GM12801 (cell line): ENCODE data around the gene CTDSPL.

Experiments used
- CTCF ChIP-seq: IDR thresholded peaks from one replicate; pipeline ENCODE4 v1.5.1; 2011; ENCODE audit warnings: control low read depth; ENCODE audit not compliant: insufficient read length; ENCODE audit errors: extremely low read depth

Gene CTDSPL

GRCh38 chr3:38009807-38010591 lies 148.3 kb downstream of the CTDSPL start:
- TF ChIP-seq CTCF = no peak

GRCh38 chr3:38011111-38011510 lies 149.4 kb downstream of the CTDSPL start:
- no peak for TF ChIP-seq CTCF

- no peak for TF ChIP-seq CTCF
Measured at GRCh38 chr3:38015485-38015884, 153.8 kb downstream of the CTDSPL start.

GRCh38 chr3:38015984-38016383 lies 154.3 kb downstream of the CTDSPL start:
- TF ChIP-seq CTCF = no peak

GRCh38 chr3:38016410-38016809 lies 154.7 kb downstream of the CTDSPL start:
- TF ChIP-seq CTCF = no peak

- TF ChIP-seq CTCF = no peak
Measured at GRCh38 chr3:38016847-38017444, 155.3 kb downstream of the CTDSPL start.

- TF ChIP-seq CTCF = no peak
Measured at GRCh38 chr3:38017445-38018295, 156.0 kb downstream of the CTDSPL start.
